ENCODE measurements around the gene TECPR2.

DNA sequence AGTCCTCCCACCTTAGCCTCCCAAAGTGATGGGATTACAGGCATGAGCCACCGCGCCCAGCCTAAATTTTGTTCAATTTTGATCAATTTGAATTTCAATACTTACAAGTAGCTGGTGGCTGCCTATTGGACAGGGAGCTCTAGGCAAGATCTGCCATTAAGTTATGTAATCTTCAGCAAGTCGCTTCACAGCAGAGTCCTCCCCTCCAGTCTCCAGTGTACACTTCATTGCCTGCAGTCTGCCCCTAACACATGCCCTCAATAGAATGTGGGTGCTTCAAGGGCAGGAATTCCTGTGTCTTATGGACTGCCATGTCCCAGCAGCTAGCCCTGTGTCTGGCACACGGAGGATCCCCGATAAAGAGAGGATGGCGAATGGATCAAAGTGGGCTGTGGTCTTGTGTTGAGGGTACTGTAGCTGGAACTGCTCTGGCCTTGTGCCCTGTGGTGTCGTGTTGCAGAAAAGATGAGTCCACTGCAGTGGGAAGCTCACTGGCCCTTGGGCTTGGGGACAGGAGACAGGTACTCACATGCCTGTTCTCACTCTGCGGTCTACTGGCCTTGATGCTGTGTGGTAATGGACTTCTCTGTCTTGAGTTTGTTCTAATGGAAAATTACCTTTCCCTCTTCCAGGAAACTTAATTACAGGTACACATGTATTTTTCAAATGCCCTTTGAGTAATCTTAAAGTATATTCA, 67.6 kb downstream of the TECPR2 start:
- no peak for TF ChIP-seq CTCF (IDR thresholded peaks at IDR 0.05)
- TF ChIP-seq POLR2A (IDR thresholded peaks at IDR 0.05), result no peak

Data from breast epithelium (tissue), 3 donors.